B cell (primary cell): ENCODE data around the gene ANKRD44. TPM values are rescaled to one million over a fixed set of nuclear protein-coding genes. Genes with fewer than 3 reads are reported as not detected.

Experiments used
- ATAC-seq: fragments of 200-7000 bp; cut with Tn5 transposase; one replicate; pipeline ENCODE4 v1.10.0; 2021; ENCODE audit warnings: low read depth, mild to moderate bottlenecking, moderate number of reproducible peaks, moderate library complexity
- CTCF ChIA-PET: fragments of 350-600 bp; sonication (Branson Sonifier 250); formaldehyde crosslinking; loops from one replicate; lab custom pipeline; 2021; ENCODE audit warnings: antibody characterized with exemption, inconsistent platforms; lab: Charles Lee
- POLR2A ChIA-PET: fragments of 350-600 bp; sonication (Branson Sonifier 250); formaldehyde crosslinking; loops from one replicate; lab custom pipeline; 2021; ENCODE audit warnings: antibody characterized with exemption; lab: Charles Lee
- DNase-seq: peaks from one replicate; pipeline ENCODE4 v3.0.0; 2013
- H2AFZ ChIP-seq: 2 replicates; pipeline ENCODE4 v1.6.1; 2012; ENCODE audit warnings: mild to moderate bottlenecking, low read depth, low read length; ENCODE audit not compliant: insufficient read depth, poor library complexity, severe bottlenecking
- H3K27ac ChIP-seq, 2 donors: 1 replicate in 1 of 2; 2 replicates in 1 of 2; pipeline ENCODE4 v1.5.1; 2012 to 2013; ENCODE audit warnings: low read length in 2 of 2, mild to moderate bottlenecking in 2 of 2, moderate library complexity in 1 of 2
- H3K27me3 ChIP-seq, 4 experiments: fragments of 200-600 bp in 1 of 4; sonication (generic) in 1 of 4; replicated peaks in 1 of 4; 1 replicate in 2 of 4; 2 replicates in 2 of 4; pipeline versions ENCODE4 v1.6.1 to v1.7.0; 2013 to 2016; ENCODE audit warnings: low read length in 3 of 4, mild to moderate bottlenecking in 2 of 4, mixed read lengths in 1 of 4, moderate library complexity in 1 of 4; ENCODE audit not compliant: insufficient read depth in 4 of 4, control insufficient read depth in 3 of 4; ENCODE audit errors: control extremely low read depth in 1 of 4
- H3K36me3 ChIP-seq, 2 experiments: replicated peaks in 1 of 2; 1 replicate in 1 of 2; 2 replicates in 1 of 2; pipeline versions ENCODE4 v1.6.1 to v1.7.1; 2013; ENCODE audit warnings: low read length in 1 of 2; ENCODE audit not compliant: insufficient read depth in 2 of 2, control insufficient read depth in 1 of 2; ENCODE audit errors: control extremely low read depth in 1 of 2, extremely low read depth in 1 of 2
- H3K4me1 ChIP-seq, 2 donors: fragments of 200-600 bp in 1 of 2; sonication (generic) in 1 of 2; 1 replicate in 1 of 2; 2 replicates in 1 of 2; pipeline versions ENCODE4 v1.5.1 to v1.6.1; 2013 to 2017; ENCODE audit warnings: low read length in 2 of 2; ENCODE audit not compliant: control insufficient read depth in 2 of 2, insufficient read depth in 2 of 2
- H3K4me2 ChIP-seq: replicated peaks from 2 replicates; pipeline ENCODE3; 2012; ENCODE audit warnings: mild to moderate bottlenecking, low read depth, low read length; ENCODE audit not compliant: poor library complexity, severe bottlenecking
- H3K4me3 ChIP-seq, 5 experiments: fragments of 200-600 bp in 1 of 5; sonication (generic) in 1 of 5; 1 replicate in 3 of 5; 2 replicates in 2 of 5; pipeline versions ENCODE4 v1.5.1 to v1.7.0; 2011 to 2016; ENCODE audit warnings: low read length in 4 of 5, mild to moderate bottlenecking in 4 of 5, low read depth in 2 of 5, control low read depth in 1 of 5, moderate library complexity in 1 of 5; ENCODE audit not compliant: insufficient read depth in 1 of 5; ENCODE audit errors: control extremely low read depth in 1 of 5, extremely low read depth in 1 of 5
- H3K79me2 ChIP-seq: fragments of 200-600 bp; sonication (generic); one replicate; pipeline ENCODE4 v1.6.0; 2016; ENCODE audit warnings: low read length; ENCODE audit not compliant: control insufficient read depth, insufficient read depth
- H3K9ac ChIP-seq: fragments of 200-600 bp; sonication (generic); 2 replicates; pipeline ENCODE4 v1.6.1; 2017; ENCODE audit warnings: mild to moderate bottlenecking, low read length, moderate library complexity
- H3K9me3 ChIP-seq, 3 donors: one replicate each; pipeline versions ENCODE4 v1.6.1 to v1.7.1; 2013; ENCODE audit warnings: low read length in 2 of 3; ENCODE audit not compliant: control insufficient read depth in 2 of 3, insufficient read depth in 1 of 3; ENCODE audit errors: control extremely low read depth in 1 of 3
- H4K20me1 ChIP-seq: 2 replicates; pipeline ENCODE4 v1.6.0; 2012; ENCODE audit warnings: mild to moderate bottlenecking, low read length; ENCODE audit not compliant: insufficient read depth, control insufficient read depth, poor library complexity, severe bottlenecking
- H3K27ac Mint-ChIP-seq: one replicate; pipeline ENCODE4 v1.8.0; 2021; ENCODE audit warnings: mixed read lengths
- H3K27me3 Mint-ChIP-seq: one replicate; pipeline ENCODE4 v1.8.0; 2021; ENCODE audit warnings: mixed read lengths
- H3K4me1 Mint-ChIP-seq: one replicate; pipeline ENCODE4 v1.8.0; 2021; ENCODE audit warnings: mixed read lengths
- H3K4me3 Mint-ChIP-seq: one replicate; pipeline ENCODE4 v1.8.0; 2021; ENCODE audit warnings: mixed read lengths
- H3K9me3 Mint-ChIP-seq: one replicate; pipeline ENCODE4 v1.8.0; 2022; ENCODE audit warnings: mixed read lengths; ENCODE audit not compliant: insufficient read depth
- CTCF ChIP-seq: fragments of 200-600 bp; IDR thresholded peaks from one replicate; pipeline ENCODE4 v1.8.0; 2022; ENCODE audit warnings: antibody characterized with exemption, mild to moderate bottlenecking
- EZH2 ChIP-seq: IDR thresholded peaks from 2 replicates; pipeline ENCODE4 v1.6.1; 2012; ENCODE audit warnings: borderline replicate concordance, low read depth, mild to moderate bottlenecking, moderate library complexity, low read length; ENCODE audit not compliant: insufficient read depth, poor library complexity, severe bottlenecking
- WGBS: methylation state at CpG from one replicate; pipeline ENCODE4 v1.1.5; 2013; ENCODE audit warnings: missing lambda C conversion rate; ENCODE audit not compliant: insufficient coverage; 5-methylcytosine and 5-hydroxymethylcytosine counted together
- intact Hi-C: fragments of 100-400 bp; cut with micrococcal nuclease; formaldehyde crosslinking; loops from one replicate; pipeline ENCODE4 v1.10.0; 2022
- polyA plus RNA-seq: library from polyadenylated mRNA; depleted of rRNA; stranded (reverse); fragments of >200 nt; gene quantifications from 2 replicates; pipeline ENCODE4 v1.2.3, GENCODE V29; 2012
- total RNA-seq, 2 donors: library from RNA; stranded (reverse); fragments of 120-200 nt in 1 of 2; gene quantifications; 1 replicate in 1 of 2; 2 replicates in 1 of 2; pipeline versions ENCODE4 v1.2.3 to v1.2.4, GENCODE V29; 2013 to 2022

Gene ANKRD44
- total and polyA plus RNA-seq, 2 donors (not counting 1 experiment from before 2014, with no cell fraction given), result 92.6 to 457 TPM

- H3K9me3 Mint-ChIP-seq, result no peaks in the 10 kb centered on the region
- intact Hi-C loops, result no loop called here
Measured at GRCh38 chr2:197251163-197251562, 59.4 kb downstream of the ANKRD44 start.

DNA sequence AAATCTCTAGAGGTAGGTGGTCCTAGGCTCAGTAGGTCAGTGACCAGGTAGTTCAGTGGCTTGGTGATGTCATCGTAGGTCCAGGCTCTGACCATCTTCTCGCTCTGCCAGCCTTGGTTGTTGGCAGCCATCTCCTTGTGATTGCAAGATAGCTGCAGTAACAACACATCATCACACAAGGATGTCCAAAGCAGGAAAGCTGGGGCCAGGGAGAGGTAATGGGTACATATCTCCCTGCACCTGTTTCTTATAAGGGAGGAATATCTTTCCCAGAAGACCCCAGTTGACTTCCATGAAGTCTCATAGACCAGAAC, 60.5 kb downstream of the ANKRD44 start:
- intact Hi-C loops, result no loop called here
- no peak overlapping the region for H3K4me3 ChIP-seq

More at GRCh38 chr2:197251163-197251562, 59.4 kb downstream of the ANKRD44 start:
- Histone ChIP-seq H3K27ac (peak overlapping the region in 1 of 2 donors; percentile 77), H3K4me1 (peaks cover 71 to 77% of the 10 kb centered on the region in 2 donors), H2AFZ (no peak overlapping the region), H3K9ac (no peak overlapping the region), H3K4me2 (no peak overlapping the region), H4K20me1 (peaks cover 19% of the 10 kb centered on the region), H3K27me3 (no peaks in the 10 kb centered on the region), H3K9me3 (peaks cover 0 to 5% (median 0%) of the 10 kb centered on the region in 3 donors), H3K36me3 (peaks cover 1 to 30% of the 10 kb centered on the region in 2 experiments), H3K79me2 (peaks cover 95% of the 10 kb centered on the region), H3K4me3 (no peak overlapping the region)
- H3K4me3 Mint-ChIP-seq, result no peak overlapping the region
- H3K27ac Mint-ChIP-seq, result peak overlapping the region; percentile 55
- CTCF ChIA-PET, result interaction anchor here (0.7 to 1.2 kb wide), 4 partner anchors 11 to 60 kb away, joined by 3 to 7 read pairs (median 4); partner anchors contain the start of gene ANKRD44
- DNase-seq (no peak), ATAC-seq (no peak)
- H3K4me1 Mint-ChIP-seq, result peaks cover 78% of the 10 kb centered on the region
- no peaks in the 10 kb centered on the region for H3K27me3 Mint-ChIP-seq
- TF ChIP-seq CTCF (no peak), EZH2 (no peak)
- no CpG with 5 or more reads among the region's 3 CpGs for WGBS
- POLR2A ChIA-PET, result no interaction called here

More for the DNA sequence above, 60.5 kb downstream of the ANKRD44 start:
- peaks cover 60 to 75% of the 10 kb centered on the region in 2 donors for H3K4me1 ChIP-seq
- no peak for TF ChIP-seq EZH2
- no peak for TF ChIP-seq CTCF
- peaks cover 0 to 5% (median 0%) of the 10 kb centered on the region in 3 donors for H3K9me3 ChIP-seq
- peaks cover 1 to 35% of the 10 kb centered on the region in 2 experiments for H3K36me3 ChIP-seq
- H4K20me1 ChIP-seq, result peaks cover 19% of the 10 kb centered on the region
- H3K27ac ChIP-seq, result peak overlapping the region in 1 of 2 donors; percentile 70
- Mint-ChIP-seq H3K27me3 (no peaks in the 10 kb centered on the region), H3K4me3 (peak overlapping the region; percentile 23), H3K27ac (peak overlapping the region; percentile 70), H3K9me3 (no peaks in the 10 kb centered on the region), H3K4me1 (peaks cover 76% of the 10 kb centered on the region)
- H3K27me3 ChIP-seq, result no peaks in the 10 kb centered on the region
- ATAC-seq, result no peak
- CTCF ChIA-PET, result interaction anchor here (0.6 to 1.1 kb wide), 2 partner anchors 38 to 61 kb away, joined by 3 read pairs; partner anchors contain the start of gene ANKRD44
- POLR2A ChIA-PET, result no interaction called here
- peaks cover 97% of the 10 kb centered on the region for H3K79me2 ChIP-seq
- WGBS, result no CpG with 5 or more reads among the region's 2 CpGs
- peak overlapping the region; percentile 7 for H3K9ac ChIP-seq
- no peak for DNase-seq
- H2AFZ ChIP-seq, result no peak overlapping the region
- H3K4me2 ChIP-seq, result peak overlapping the region; percentile 27
